B cell (primary cell): ENCODE results near the gene RBPJ.

Source experiments
- EZH2 ChIP-seq: IDR thresholded peaks from 2 replicates; pipeline ENCODE4 v1.6.1; 2012; ENCODE audit warnings: borderline replicate concordance, low read depth, mild to moderate bottlenecking, moderate library complexity, low read length; ENCODE audit not compliant: insufficient read depth, poor library complexity, severe bottlenecking
- TF ChIP-seq, protein P1 (sequence below): fragments of 200-600 bp; IDR thresholded peaks from one replicate; pipeline ENCODE4 v1.8.0; 2022; ENCODE audit warnings: antibody characterized with exemption, mild to moderate bottlenecking

DNA sequence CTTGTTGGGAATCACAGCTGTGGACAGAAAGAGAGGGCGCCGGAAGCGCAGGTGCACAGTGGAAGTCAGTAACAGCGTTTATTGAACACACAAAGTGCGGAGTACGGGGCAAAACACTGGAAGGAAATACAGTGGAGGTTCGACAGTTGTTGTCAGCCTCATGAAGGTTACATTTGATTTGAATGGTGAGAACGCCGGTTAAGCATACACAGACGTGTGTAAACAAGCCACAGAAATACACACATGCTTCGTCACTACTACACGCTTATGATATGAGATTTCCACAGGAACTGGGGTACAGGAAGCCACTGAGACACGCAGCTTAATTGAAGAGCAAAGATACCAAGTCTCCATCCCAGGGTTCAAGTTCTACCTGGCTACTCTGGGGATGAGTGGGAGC lies 157.5 kb downstream of the RBPJ start:
- TF ChIP-seq, protein P1, sequence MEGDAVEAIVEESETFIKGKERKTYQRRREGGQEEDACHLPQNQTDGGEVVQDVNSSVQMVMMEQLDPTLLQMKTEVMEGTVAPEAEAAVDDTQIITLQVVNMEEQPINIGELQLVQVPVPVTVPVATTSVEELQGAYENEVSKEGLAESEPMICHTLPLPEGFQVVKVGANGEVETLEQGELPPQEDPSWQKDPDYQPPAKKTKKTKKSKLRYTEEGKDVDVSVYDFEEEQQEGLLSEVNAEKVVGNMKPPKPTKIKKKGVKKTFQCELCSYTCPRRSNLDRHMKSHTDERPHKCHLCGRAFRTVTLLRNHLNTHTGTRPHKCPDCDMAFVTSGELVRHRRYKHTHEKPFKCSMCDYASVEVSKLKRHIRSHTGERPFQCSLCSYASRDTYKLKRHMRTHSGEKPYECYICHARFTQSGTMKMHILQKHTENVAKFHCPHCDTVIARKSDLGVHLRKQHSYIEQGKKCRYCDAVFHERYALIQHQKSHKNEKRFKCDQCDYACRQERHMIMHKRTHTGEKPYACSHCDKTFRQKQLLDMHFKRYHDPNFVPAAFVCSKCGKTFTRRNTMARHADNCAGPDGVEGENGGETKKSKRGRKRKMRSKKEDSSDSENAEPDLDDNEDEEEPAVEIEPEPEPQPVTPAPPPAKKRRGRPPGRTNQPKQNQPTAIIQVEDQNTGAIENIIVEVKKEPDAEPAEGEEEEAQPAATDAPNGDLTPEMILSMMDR, result no peak
- TF ChIP-seq EZH2, result no peak
